ENCODE measurements around the gene SAMD4A.

Gene SAMD4A, protein sequence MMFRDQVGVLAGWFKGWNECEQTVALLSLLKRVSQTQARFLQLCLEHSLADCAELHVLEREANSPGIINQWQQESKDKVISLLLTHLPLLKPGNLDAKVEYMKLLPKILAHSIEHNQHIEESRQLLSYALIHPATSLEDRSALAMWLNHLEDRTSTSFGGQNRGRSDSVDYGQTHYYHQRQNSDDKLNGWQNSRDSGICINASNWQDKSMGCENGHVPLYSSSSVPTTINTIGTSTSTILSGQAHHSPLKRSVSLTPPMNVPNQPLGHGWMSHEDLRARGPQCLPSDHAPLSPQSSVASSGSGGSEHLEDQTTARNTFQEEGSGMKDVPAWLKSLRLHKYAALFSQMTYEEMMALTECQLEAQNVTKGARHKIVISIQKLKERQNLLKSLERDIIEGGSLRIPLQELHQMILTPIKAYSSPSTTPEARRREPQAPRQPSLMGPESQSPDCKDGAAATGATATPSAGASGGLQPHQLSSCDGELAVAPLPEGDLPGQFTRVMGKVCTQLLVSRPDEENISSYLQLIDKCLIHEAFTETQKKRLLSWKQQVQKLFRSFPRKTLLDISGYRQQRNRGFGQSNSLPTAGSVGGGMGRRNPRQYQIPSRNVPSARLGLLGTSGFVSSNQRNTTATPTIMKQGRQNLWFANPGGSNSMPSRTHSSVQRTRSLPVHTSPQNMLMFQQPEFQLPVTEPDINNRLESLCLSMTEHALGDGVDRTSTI

DNA sequence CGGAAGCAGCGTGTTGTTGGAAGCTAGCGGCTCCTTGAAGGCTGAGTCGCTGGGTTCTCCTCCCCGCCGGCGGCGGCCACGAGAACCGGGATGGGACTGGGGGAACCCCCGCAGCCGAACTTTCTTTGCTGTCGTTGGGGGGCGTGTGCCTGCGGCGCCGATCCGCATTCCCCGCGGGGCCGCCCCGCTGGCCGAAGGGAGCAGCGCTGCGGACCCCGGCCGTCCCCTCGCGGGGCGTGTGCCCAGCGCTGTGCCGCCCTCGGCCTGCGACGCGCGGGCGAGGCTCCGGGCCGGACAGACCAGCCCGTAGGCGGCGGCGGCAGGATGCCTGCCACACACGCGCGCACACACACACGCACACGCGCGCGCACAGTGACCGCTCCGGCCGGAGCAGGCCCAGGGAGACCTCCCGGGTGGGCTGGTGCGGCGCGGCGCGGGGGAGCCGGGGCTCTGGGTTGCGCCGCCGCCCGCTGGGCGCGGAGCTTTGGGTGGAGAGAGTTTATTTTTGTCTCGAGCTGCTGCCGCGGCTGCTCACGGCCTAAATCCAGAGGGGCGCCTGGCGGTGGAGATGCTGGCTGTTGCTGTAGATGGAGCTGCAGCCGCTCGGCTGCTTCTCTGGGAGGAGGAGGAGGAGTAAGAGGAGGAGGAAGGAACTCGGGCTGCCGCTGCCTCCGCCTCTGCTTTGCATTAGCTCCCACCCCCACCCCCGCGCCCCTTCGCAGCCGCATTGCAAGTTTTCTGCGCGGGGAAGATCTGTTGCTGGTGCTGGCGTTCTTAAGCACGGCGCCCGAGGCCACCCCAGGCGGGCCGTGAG lies at the start of gene SAMD4A:
SAMD4A (plus strand) TSS at position 719 of the 814 bp plus-strand sequence. CDS start 789 bp downstream, outside the sequence.
- DNase-seq = peak; percentile 93

DNA sequence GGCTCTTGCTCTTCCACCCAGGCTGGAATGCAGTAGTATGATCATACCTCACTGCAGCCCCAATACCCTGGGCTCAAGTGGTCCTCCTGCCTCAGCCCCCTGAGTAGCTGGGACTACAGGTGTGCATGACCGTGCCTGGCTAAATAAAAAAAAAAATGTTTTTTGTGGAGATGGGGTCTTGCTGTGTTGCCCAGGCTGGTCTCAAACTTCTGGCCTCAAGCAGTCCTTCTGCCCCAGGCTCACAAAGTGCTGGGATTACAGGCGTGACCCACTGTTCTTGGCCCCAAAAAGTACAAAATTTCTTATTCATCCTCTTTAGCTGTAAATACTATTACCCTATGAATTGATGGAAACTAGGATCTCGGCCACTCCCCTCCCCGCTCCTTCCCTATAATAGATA lies 42.5 kb upstream of the SAMD4A start:
- DNase-seq = no peak

DNA sequence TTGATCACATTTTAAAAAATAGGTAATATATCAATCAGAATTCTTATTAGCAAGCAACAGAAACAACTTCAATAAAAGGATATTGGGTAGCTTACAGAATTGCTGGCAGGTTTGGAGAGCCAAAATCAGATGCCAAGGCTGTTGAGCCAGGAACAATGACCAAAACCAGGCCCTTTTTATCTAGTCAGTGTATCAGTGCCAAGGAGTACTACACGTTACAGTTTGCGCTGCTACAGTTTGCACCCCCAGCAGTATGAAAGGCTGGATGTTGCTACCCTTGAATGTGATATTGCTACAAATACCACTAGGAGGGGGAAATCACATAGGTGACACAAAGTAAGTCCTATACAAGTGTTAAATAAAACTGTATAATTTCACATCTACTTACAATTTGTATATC lies 38.0 kb upstream of the SAMD4A start:
- no peak for DNase-seq

DNA sequence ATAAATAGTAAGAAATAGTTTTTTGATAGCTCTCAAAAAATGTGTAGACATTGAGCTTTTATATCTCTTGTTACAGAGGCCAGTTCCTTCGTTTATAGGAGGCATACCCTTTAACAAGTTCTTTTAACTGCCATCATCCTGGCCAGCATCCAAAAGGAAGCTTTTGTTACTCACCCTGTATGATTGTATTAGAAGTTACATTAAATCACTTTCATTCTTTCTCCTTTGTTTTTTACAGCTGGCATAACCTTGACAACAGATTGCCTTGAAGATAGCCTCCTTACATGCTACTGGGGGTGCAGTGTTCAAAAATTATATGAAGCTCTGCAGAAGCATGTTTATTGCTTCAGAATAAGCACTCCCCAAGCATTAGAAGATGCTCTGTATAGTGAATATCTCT lies 37.1 kb upstream of the SAMD4A start:
- peak; percentile 65 for DNase-seq

DNA sequence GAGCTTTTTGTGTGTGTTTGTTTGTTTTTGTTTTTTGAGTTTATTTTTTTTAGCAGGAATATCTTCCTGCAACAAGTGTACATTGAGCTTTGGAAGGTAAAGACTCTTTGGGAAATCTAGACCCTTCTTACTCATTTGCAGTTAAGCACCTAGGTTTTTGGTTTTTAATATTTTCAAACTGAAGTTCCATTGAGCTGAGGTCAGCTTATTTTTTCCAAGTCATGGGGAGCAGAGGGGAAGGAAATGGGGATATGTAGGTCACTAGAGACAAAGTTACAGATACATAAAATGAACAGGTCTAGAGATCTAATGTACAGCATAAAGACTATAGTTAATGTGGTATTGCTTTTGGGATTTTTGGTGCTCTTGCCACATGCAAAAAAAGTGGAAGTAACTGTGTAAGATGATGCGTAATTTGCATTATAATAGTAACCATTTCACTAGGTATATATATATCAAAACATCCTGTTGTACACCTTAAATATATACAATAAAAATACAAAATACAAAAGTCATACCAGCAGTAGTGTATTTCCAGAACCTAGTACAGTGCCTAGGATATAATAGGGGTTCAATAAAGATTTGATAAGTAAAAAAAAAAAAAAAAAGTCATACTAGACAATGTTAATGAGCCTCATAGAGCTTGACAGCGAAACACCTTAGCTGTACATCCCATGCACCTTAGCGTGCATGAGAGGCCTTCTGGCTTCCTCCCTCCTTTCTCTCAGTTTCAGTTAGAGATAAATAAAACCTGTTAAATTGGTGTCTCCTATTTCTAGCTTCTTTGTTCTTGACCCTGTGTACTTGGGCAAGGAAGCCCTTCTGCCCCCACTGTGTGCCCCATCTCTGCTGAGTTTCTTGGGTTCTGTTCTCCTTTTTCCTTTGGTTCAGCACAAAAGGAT lies 34.6 kb upstream of the SAMD4A start:
- no peak for DNase-seq

DNA sequence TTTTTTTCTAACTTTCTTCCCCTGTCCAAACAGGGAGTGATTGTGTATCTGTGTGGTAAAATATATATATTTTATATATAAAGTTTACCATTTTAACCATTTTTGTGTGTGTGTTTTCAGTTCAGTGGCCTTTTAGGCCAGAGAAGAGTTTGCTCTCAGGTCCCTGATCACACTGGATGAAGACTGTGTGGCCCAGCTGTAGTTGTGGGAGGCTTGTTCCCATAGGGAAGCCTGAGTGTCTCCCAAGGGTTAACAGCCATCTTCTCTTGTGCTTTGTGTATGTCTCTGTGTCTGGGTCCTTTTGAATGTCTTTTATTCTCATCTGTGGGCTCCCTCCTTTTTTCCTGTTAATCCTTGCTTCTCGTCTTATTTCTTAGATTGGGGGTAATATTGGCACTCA lies 33.8 kb upstream of the SAMD4A start:
- DNase-seq = no peak

DNA sequence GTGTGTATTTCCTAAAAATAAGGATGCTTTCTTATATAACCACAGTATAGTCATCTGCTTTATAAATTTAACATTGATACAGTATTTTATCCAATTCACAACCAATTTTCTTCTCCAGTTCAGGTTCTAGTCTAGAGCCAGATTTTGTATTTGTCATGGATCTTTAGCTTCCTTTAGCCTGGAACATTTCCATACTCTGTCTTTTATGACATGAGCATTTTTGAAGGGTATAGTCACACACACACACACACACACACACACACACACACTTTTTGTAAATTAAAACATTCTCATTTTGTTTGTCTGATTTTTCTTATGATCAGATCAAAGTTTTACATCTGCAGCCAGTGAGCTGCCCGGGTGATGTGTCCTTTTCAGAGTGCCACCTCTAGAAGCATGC lies 31.8 kb upstream of the SAMD4A start:
- DNase-seq = peak; percentile 37

DNA sequence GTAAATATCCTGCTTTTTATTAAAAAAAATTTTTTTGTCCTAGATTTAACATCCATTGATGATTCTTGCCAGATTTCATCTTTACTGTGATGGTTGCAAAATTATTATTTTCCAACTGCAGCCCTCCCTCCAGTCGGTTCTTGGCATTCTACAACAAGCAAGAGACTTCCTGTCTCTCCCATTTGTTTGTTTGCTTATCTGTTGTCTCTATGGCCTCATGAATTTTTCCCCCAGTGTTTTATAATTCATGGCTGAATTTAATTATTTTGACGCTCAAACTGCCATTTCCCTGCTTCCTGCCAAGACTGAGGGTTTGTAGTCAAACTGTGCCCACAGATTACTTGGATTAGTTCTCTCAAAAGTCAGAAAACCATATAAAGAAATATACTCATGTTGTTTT lies 31.3 kb upstream of the SAMD4A start:
- DNase-seq = no peak

DNA sequence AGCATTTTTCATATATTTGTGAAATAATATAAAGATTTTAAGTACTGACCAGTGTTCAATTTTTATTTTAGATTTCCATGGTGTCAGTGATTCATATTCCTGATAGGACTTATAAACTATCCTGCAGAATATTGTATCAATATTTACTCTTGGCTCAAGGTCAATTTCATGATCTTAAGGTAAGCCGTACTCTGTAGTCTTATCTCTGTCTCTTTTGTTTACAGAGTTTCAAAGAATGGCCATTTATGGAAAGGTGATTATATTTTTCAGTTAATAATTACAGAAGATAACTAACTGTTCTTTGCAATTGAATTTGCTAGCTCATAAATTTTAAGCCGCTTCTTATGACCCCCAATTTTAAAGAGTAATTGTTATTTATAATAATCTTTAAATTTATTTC lies 29.3 kb upstream of the SAMD4A start:
- no peak for DNase-seq

DNA sequence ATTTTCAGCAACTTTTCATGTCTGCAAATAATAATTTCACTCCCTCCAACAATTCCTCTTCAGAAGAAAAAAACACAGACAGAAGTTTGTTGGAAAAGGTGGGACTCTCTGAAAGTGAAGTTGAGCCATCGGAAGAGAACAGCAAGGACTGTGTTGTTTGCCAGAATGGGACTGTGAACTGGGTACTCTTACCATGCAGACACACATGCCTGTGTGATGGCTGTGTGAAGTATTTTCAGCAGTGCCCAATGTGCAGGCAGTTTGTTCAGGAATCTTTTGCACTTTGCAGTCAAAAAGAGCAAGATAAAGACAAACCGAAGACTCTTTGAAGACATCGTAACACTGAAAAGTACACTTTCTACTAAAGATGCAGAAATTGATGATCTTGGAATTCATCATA lies 28.9 kb upstream of the SAMD4A start:
- no peak for DNase-seq

DNA sequence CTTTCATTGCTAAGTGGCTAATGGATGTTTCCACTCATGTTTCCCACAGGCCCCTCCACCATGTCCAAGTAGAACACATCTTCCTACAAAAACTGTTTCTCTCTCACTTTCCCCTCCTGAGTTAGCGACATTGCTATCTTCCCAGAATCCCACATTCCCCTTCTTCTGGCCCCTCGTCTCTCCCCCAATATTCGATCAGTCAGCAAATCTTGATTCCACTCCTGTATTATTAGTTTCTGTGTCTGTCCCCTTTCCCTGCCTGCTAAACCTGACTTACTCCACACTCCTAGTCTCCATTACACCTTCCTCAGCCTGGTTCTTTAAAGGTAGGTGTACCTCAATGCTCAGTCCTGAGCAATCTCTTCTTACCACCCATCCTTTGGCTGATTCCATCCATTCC lies 19.3 kb upstream of the SAMD4A start:
- DNase-seq = no peak

DNA sequence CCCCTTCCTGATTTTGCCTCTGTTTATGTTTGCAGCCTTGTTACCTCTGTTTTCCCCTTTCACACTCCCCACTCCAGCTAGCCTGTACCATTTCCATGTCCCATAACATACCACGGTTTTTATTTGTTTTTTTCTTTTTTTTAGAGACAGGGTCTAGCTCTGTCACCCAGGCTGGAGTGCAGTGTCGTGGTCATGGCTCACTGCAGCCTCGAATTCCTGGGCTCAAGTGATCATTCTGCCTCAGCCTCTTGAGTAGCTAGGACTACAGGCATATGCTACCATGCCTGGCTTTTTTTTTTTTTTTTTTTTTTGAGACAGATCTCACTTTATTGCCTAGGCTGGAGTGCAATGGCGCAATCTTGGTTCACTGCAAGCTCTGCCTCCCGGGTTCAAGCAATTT lies 18.4 kb upstream of the SAMD4A start:
- no peak for DNase-seq

DNA sequence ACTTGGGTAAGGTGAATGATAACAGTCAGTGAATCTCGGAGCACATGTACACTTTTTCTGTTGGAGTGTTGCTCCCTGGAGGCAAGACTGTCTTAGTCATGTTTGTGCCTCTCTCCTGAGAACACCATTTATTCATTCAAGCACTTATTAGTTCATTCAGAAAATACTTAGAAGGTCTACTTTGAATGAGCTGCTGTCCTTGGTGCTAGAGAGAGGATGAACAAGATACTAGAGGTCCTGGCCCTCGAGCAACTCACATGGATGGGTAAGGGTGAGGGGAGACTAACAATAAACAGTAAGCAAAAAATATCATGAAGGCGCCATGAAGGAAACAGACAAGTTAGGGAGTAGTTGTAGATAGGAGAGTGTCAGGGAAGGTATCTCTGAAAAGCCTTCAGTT lies 17.1 kb upstream of the SAMD4A start:
- peak; percentile 25 for DNase-seq

DNA sequence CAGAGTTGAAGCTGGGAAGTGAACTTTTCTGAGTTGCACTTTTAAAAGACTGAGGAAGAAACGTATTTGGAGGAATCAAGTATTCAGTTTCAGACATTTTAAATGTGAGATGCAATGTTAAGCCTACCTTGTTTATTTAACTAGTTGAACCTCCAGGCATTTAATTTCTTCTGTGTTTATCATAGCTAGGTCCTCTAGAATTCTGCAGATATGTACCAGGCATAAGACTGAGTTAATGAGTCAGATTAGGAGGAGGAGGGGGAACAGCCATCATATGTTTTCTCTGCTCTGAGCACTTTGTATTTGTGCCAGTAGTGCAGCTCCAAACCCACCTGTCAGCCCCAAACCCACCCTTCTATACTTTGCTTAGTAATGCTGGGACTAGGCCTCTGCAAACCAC lies 16.4 kb upstream of the SAMD4A start:
- DNase-seq = no peak

DNA sequence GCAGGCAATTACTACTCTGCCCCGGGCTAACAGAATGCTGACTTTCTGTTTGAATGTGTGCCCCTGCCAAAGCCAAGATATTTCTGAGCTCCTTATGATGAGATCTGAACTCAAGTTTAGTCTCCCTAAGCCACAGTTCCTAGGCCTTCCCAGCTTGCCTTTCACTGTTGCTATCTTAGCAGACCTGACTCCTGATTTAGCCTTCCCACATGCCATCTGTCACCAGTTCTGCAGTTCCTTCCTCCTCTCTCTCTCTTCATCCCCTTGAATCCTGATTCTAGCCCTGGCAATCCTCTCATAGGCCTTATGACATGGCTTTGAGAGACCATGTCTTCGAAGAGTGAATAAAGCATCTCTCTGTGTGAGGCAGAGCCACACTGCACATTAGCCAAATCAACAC lies 12.5 kb upstream of the SAMD4A start:
- DNase-seq = no peak

DNA sequence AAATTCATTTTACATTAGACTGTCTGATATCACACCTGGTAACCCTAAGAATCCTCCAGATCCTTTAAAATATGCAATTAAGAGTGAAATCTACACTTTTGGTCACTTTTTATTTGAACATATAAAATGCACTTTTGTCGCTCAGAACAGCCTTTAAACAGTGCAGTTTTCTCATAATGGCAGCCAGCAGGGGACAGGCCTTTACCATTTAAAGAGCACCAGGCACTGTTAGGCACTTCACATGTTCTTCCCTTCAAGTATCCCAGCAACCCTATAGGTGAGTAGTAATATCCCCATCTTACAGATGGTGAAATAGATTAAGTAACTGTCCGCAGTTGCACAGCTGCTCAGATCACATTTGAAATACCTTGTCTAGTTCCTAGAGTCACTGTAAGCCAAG lies 11.3 kb upstream of the SAMD4A start:
- DNase-seq = no peak

DNA sequence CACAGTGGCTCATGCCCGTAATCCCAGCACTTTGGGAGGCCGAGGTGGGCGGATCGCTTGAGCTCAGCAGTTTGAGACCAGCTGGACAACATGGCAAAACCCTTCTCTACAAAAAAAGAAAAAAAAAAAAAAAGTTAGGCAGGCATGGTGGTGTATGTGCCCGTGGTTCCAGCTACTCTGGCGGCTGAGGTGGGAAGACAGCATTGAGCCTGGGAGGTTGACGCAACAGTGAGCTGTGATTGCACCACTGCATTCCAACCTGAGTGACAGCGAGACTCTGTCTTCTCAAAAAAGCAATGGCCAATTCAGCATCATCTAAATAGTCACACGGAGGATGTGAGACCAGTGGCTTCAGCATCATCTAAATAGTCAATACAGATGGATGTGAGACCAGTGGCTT lies 10.4 kb upstream of the SAMD4A start:
- DNase-seq = peak; percentile 40

DNA sequence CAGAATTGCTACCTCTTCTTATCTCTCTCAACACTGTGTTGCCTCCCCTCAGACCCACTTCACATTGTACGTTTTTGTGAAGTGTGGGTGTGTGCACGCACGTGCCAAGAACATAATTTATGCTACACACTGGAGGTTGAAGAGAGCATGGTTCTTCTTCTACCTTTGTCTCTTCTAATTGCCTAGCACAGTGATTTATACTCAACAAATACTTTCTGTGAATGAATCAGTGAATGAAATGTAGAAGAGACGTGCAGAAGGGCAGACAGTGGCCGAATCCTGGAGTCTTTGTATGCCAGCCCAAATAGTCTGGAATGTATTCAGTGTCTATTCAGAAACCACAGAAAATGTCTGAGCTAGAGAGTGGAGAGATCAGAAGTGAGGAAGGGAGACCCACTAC lies 4.6 kb upstream of the SAMD4A start:
- peak; percentile 90 for DNase-seq

DNA sequence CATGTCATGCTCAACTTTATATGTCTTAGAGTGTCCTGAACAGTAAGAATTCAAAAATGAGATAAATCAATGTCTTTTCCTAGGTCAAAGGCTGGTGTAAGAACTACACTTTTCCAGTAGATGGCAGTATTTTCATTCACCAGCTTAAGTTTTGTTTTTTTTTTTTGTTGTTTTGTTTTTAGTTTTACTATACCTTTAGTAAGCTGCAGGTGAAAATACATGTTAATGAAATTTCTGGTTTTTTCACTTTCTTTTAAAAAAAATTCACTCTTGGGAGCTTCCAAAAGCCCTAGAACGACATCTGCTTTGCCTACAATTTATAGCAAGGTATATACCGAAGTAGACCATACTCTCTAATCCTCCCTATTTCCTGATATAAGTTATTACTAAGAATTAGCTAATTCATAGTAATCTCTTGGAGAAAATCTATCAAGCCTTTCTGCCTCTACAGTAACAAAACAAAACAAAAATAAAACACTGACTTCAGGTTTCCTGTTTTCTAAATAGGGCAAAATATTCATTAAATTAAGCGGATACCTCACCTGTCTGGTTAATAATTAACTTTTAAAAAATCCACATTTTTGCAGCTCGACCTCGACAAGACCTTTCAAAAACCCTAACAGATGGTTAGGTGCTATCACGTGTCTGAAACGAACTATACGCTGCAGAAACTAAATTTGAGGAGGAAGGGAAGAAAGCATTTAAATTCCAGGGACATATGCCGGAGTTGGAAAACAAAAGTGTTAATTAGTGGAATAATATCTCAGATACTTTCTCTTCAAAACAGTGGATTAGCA lies 2.7 kb upstream of the SAMD4A start:
- peak; percentile 51 for DNase-seq

DNA sequence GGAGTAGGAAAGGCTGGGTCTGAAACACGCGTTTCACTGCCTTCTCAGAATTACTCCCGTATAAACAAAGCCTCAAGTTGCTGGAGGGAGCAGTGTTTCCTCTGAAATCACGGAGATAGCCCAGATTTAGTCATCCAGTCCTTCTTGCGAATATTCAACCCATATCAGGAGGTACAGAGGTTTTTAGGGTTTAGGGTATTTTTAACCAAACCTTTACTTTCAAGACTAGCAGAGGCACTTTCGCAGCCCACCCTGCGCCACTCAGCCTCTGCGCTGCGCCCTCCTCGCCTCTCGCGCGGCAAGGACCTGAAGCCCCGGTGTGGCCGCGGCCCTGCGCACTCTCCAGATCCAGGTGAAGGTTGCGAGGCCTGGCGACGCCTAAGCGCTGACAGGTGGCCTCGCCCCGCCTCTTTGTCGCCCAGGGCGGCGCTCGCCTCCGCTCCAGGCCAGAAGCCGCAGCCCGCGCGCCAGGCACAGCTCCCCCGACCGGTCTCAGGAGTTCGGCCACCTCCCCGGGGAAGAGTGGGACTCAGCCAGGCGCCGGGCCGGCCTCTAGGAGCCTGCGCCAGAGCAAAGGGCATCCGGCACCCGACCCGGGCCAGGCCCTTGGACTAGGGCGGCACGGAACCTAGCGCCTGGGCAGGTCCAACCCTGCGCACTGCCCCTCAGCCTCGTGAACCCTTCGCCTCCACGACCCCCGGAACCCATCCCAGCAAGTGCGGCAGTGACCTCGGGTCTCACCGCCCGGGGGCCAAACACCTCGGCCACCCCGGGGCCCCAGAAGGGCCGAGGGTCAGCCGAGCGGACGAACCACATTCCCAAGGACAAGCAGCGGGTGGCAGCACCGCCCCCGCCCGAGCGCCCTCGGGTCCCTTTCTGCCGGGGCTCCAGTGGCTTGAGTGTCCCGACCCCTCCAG lies 1.8 kb upstream of the SAMD4A start:
- peak; percentile 74 for DNase-seq

All from fibroblast of skin of right biceps (primary cell).